Astrocyte (in vitro differentiated cells and primary cell): ENCODE measurements around the gene ADH7.

Experiments
- EZH2 ChIP-seq: IDR thresholded peaks from 2 replicates; pipeline ENCODE4 v1.6.1; 2012; ENCODE audit warnings: mild to moderate bottlenecking, low read length, inconsistent platforms; ENCODE audit not compliant: insufficient read depth
- TF ChIP-seq, protein P1 (sequence below): IDR thresholded peaks from 2 replicates; pipeline ENCODE4 v1.5.1; 2011; ENCODE audit warnings: low read depth, mild to moderate bottlenecking, inconsistent platforms, low read length, moderate library complexity; ENCODE audit not compliant: insufficient read depth

DNA sequence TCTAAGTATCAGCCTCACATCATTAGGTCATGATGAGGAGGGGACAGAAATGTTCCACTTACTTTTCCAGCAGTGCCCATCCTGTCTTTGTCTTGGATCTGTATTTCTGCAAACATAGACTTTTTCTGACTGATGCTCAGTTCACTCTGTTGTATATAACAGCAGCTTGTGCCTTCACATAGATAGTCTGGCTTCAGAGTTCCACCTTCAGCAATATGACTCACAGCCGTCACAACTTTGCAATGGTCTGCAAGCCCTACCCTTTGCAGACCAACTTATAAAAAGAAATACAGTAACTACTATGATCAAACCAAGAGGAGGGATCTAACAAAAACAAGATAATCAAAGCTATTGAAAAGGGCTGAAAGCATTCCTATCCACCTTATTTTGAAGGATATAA is at the start of gene ADH7:
- TF ChIP-seq, protein P1, sequence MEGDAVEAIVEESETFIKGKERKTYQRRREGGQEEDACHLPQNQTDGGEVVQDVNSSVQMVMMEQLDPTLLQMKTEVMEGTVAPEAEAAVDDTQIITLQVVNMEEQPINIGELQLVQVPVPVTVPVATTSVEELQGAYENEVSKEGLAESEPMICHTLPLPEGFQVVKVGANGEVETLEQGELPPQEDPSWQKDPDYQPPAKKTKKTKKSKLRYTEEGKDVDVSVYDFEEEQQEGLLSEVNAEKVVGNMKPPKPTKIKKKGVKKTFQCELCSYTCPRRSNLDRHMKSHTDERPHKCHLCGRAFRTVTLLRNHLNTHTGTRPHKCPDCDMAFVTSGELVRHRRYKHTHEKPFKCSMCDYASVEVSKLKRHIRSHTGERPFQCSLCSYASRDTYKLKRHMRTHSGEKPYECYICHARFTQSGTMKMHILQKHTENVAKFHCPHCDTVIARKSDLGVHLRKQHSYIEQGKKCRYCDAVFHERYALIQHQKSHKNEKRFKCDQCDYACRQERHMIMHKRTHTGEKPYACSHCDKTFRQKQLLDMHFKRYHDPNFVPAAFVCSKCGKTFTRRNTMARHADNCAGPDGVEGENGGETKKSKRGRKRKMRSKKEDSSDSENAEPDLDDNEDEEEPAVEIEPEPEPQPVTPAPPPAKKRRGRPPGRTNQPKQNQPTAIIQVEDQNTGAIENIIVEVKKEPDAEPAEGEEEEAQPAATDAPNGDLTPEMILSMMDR = no peak
- no peak for TF ChIP-seq EZH2
